ENCODE results near the gene GSTP1. TPM values are rescaled to one million over a fixed set of nuclear protein-coding genes. Genes with fewer than 3 reads are reported as not detected.
"Not testable (repeated sequence)": the region's sequence is repeated elsewhere in the genome, so short reads cannot be mapped to it uniquely, and the experiment has no call there.

GSTP1 gene
- total and polyA plus RNA-seq, 7 donors, result 224 to 410 (median 285) TPM

DNA sequence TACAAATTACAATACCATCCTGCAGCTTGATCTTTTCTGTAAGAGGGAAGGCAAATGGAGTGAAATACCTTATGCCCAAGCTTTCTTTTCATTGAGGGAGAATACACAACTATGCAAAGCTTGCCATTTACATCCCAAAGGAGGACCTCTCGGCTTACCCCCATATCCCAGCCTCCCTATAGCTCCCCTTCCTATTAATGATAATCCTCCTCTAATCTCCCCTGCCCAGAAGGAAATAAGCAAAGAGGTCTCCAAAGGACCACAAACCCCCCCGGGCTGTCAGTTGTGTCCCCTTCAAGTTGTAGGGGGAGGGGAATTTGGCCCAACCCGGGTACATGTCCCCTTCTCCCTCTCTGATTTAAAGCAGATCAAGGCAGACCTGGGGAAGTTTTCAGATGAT lies 38.3 kb downstream of the GSTP1 start:
- H3K4me1 ChIP-seq; H3K27me3 ChIP-seq (ENCODE audit: insufficient read depth in 3 of 3, low read length in 2 of 3); H3K9me3 ChIP-seq; ATAC-seq; H3K27ac ChIP-seq; H3K4me3 ChIP-seq; DNase-seq; H3K36me3 ChIP-seq (ENCODE audit: insufficient read depth in 1 of 2, low read depth in 1 of 2); intact Hi-C loops (cut with DNase I): not testable (repeated sequence)
- 54 to 61% (median 57%) methylated on average over 3 of the region's 3 CpGs for WGBS, 3 donors

DNA sequence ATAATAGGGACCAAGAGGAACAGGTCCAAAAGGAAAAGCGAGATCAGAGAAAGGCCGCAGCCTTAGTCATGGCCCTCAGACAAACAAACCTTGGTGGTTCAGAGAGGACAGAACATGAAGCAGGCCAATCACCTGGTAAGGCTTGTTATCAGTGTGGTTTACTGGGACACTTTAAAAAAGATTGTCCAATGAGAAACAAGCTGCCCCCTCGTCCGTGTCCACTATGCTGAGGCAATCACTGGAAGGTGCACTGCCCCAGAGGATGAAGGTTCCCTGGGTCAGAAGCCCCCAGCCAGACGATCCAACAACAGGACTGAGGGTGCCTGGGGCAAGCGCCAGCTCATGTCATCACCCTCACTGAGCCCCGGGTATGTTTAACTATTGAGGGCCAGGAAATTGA lies 39.3 kb downstream of the GSTP1 start:
- H3K4me3 ChIP-seq; DNase-seq; H3K27me3 ChIP-seq (ENCODE audit: insufficient read depth in 3 of 3, low read length in 2 of 3); ATAC-seq; H3K4me1 ChIP-seq; H3K36me3 ChIP-seq (ENCODE audit: insufficient read depth in 1 of 2, low read depth in 1 of 2); intact Hi-C loops (cut with DNase I); H3K9me3 ChIP-seq: not testable (repeated sequence)
- peak overlapping the region; percentile 46 for H3K27ac ChIP-seq
- WGBS, 3 donors, result 27 to 57% (median 36%) methylated on average over 6 to 7 of the region's 7 CpGs

DNA sequence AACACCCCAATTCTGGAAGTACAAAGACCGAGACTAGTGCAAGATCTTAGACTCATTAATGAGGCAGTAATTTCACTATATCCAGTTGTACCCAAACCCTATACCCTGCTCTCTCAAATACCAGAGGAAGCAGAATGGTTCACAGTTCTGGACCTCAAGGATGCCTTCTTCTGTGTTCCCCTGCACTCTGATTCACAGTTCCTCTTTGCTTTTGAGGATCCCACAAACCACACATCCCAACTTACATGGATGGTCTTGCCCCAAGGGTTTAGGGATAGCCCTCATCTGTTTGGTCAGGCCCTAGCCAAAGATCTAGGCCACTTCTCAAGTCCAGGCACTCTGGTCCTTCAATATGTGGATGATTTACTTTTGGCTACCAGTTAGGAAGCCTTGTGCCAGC lies 40.2 kb downstream of the GSTP1 start:
- H3K36me3 ChIP-seq (ENCODE audit: insufficient read depth in 1 of 2, low read depth in 1 of 2); ATAC-seq; DNase-seq; H3K27me3 ChIP-seq (ENCODE audit: insufficient read depth in 3 of 3, low read length in 2 of 3); H3K9me3 ChIP-seq; H3K4me1 ChIP-seq; intact Hi-C loops (cut with DNase I); H3K4me3 ChIP-seq; H3K27ac ChIP-seq: not testable (repeated sequence)
- 93 to 96% (median 96%) methylated on average over 1 of the region's 1 CpG for WGBS, 3 donors

DNA sequence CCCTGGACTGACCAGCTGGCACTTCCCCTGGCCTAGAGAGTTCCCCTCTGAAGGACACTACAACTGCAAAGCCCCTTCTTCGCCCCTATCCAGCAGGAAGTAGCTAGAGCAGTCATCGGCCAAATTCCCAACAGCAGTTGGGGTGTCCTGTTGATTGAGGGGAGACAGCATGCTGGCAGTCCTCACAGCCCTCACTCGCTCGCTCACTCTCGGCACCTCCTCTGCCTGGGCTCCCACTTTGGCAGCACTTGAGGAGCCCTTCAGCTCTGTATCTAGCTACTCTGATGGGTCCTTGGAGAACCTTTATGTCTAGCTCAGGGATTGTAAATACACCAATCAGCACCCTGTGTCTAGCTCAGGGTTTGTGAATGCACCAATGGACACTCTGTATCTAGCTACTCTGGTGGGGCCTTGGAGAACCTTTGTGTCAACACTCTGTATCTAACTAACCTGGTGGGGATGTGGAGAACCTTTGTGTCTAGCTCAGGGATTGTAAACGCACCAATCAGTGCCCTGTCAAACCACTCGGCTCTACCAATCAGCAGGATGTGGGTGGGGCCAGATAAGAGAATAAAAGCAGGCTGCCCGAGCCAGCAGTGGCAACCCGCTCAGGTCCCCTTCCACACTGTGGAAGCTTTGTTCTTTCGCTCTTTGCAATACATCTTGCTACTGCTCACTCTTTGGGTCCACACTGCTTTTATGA lies 42.7 kb downstream of the GSTP1 start:
- intact Hi-C loops (cut with DNase I), result loop anchor here (5.0 kb wide), 1 partner anchor 36 kb away; no protein-coding TSS in a partner anchor
- H3K4me3 ChIP-seq; H3K36me3 ChIP-seq (ENCODE audit: insufficient read depth in 1 of 2, low read depth in 1 of 2); ATAC-seq; H3K27me3 ChIP-seq (ENCODE audit: insufficient read depth in 3 of 3, low read length in 2 of 3); H3K9me3 ChIP-seq; H3K27ac ChIP-seq; DNase-seq: not testable (repeated sequence)
- WGBS, 3 donors, result 86 to 88% (median 88%) methylated on average over 10 of the region's 10 CpGs
- H3K4me1 ChIP-seq, result peaks cover 15% of the 10 kb centered on the region

DNA sequence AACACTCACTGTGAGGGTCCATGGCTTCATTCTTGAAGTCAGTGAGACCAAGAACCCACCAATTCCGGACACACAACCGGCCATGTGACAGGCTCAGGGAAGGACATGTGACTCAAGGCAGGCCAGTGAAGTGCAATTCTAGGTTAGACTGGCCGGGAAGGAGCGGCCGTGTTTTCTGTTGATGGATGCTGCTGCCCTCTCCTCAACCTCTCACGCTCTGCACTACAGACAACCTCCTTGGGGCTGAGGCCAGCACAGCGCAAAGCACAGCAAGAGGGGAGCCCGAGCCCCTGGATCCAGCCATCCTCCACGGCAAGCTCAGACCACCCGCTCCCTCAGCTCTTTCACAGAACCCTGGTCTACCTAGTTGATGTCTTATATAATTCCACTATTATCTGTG lies 43.4 kb downstream of the GSTP1 start:
- intact Hi-C loops (cut with DNase I), result loop anchor here (5.0 kb wide), 1 partner anchor 35 kb away; no protein-coding TSS in a partner anchor
- no peak overlapping the region for H3K4me3 ChIP-seq
- WGBS, 3 donors, result 87 to 89% (median 88%) methylated on average over 10 of the region's 10 CpGs
- H3K9me3 ChIP-seq, result no peaks in the 10 kb centered on the region
- ATAC-seq, result no peak
- TF ChIP-seq, protein P1, sequence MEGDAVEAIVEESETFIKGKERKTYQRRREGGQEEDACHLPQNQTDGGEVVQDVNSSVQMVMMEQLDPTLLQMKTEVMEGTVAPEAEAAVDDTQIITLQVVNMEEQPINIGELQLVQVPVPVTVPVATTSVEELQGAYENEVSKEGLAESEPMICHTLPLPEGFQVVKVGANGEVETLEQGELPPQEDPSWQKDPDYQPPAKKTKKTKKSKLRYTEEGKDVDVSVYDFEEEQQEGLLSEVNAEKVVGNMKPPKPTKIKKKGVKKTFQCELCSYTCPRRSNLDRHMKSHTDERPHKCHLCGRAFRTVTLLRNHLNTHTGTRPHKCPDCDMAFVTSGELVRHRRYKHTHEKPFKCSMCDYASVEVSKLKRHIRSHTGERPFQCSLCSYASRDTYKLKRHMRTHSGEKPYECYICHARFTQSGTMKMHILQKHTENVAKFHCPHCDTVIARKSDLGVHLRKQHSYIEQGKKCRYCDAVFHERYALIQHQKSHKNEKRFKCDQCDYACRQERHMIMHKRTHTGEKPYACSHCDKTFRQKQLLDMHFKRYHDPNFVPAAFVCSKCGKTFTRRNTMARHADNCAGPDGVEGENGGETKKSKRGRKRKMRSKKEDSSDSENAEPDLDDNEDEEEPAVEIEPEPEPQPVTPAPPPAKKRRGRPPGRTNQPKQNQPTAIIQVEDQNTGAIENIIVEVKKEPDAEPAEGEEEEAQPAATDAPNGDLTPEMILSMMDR (IDR thresholded peaks at IDR 0.05), result no peak
- peaks cover 15% of the 10 kb centered on the region for H3K4me1 ChIP-seq
- no peak overlapping the region for H3K27ac ChIP-seq
- no peaks in the 10 kb centered on the region for H3K27me3 ChIP-seq (ENCODE audit: insufficient read depth in 3 of 3, low read length in 2 of 3)
- no peaks in the 10 kb centered on the region for H3K36me3 ChIP-seq (ENCODE audit: insufficient read depth in 1 of 2, low read depth in 1 of 2)
- peak in 1 of 2 donors; percentile 37 for DNase-seq

DNA sequence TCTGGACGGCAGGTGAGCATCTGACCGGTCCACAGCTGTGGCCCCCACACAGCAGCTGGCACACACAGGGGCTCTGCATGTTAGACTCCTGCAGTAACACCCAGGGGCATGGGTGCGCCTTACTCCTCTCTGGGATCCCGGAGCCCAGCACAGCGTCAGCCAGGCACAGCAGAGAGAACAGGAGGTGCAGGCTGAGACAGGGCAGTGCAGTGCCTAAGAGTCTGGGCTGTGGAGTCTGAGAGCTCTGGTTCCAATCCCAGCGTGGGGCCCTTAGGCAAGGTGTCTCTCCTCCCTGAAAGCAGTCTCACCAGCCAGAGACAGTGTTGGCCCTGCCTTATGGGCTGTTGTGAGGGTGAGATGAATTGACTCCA lies 43.8 kb downstream of the GSTP1 start:
- WGBS, 3 donors, result 80 to 91% (median 85%) methylated on average over 6 of the region's 6 CpGs
- Histone ChIP-seq H3K27ac (no peak overlapping the region), H3K36me3 (ENCODE audit: insufficient read depth in 1 of 2, low read depth in 1 of 2) (no peaks in the 10 kb centered on the region), H3K4me1 (peaks cover 15% of the 10 kb centered on the region), H3K9me3 (no peaks in the 10 kb centered on the region), H3K4me3 (no peak overlapping the region), H3K27me3 (ENCODE audit: insufficient read depth in 3 of 3, low read length in 2 of 3) (no peaks in the 10 kb centered on the region)
- intact Hi-C loops (cut with DNase I), result loop anchor here (5.0 kb wide), 1 partner anchor 35 kb away; no protein-coding TSS in a partner anchor
- DNase-seq, result peak in 1 of 2 donors; percentile 35
- TF ChIP-seq, protein P1 (IDR thresholded peaks at IDR 0.05), result no peak
- no peak for ATAC-seq

Measured in psoas muscle (tissue), 8 donors.